GM21825 (cell line): Measurements from ENCODE around the gene SPTSSB.

Experiments used
- ATAC-seq: cut with Tn5 transposase; IDR thresholded peaks from one replicate; pipeline ENCODE4 v1.9.1; 2021; ENCODE audit warnings: mild to moderate bottlenecking, moderate library complexity; ENCODE audit not compliant: unreplicated experiment

The SPTSSB gene

GRCh38 chr3:161392853-161393252 is 21.5 kb upstream of the SPTSSB start:
- no peak for ATAC-seq

GRCh38 chr3:161390200-161390599 is 18.9 kb upstream of the SPTSSB start:
- ATAC-seq = no peak

- ATAC-seq = no peak
Measured at GRCh38 chr3:161389445-161390035, 18.2 kb upstream of the SPTSSB start.

- no peak for ATAC-seq
Measured at GRCh38 chr3:161388855-161389254, 17.5 kb upstream of the SPTSSB start.

GRCh38 chr3:161386991-161387770 is 15.9 kb upstream of the SPTSSB start:
- no peak for ATAC-seq

GRCh38 chr3:161372321-161373260 is 1.3 kb upstream of the SPTSSB start:
- ATAC-seq = peak; percentile 46

- ATAC-seq = no peak
Measured at GRCh38 chr3:161369531-161369930, 1.8 kb downstream of the SPTSSB start.

GRCh38 chr3:161366094-161366493 is 5.2 kb downstream of the SPTSSB start:
- ATAC-seq = no peak

- ATAC-seq = no peak
Measured at GRCh38 chr3:161358488-161358887, 12.8 kb downstream of the SPTSSB start.

GRCh38 chr3:161356287-161356686 is 15.0 kb downstream of the SPTSSB start:
- ATAC-seq = no peak

GRCh38 chr3:161355508-161355907 is 15.8 kb downstream of the SPTSSB start:
- no peak for ATAC-seq

GRCh38 chr3:161354554-161354953 is 16.8 kb downstream of the SPTSSB start:
- no peak for ATAC-seq

GRCh38 chr3:161351330-161351729 is 20.0 kb downstream of the SPTSSB start:
- ATAC-seq = no peak

GRCh38 chr3:161350916-161351315 is 20.4 kb downstream of the SPTSSB start:
- ATAC-seq = no peak

- ATAC-seq = no peak
Measured at GRCh38 chr3:161349529-161350312, 21.6 kb downstream of the SPTSSB start.

GRCh38 chr3:161348796-161349400 is 22.4 kb downstream of the SPTSSB start:
- no peak for ATAC-seq

GRCh38 chr3:161347726-161348125 is 23.6 kb downstream of the SPTSSB start:
- no peak for ATAC-seq

- no peak for ATAC-seq
Measured at GRCh38 chr3:161345023-161345422, 26.3 kb downstream of the SPTSSB start.

GRCh38 chr3:161343986-161344385 is 27.3 kb downstream of the SPTSSB start:
- no peak for ATAC-seq

- ATAC-seq = no peak
Measured at GRCh38 chr3:161343540-161343939, 27.8 kb downstream of the SPTSSB start.
